Left ventricle myocardium inferior (tissue), 1 donor: ENCODE measurements around the gene UNK. TPM values are rescaled to one million over a fixed set of nuclear protein-coding genes. Genes with fewer than 3 reads are reported as not detected.

Source experiments
- DNase-seq: peaks from one replicate; pipeline ENCODE4 v3.0.0-alpha.2; 2020
- H3K27ac ChIP-seq: fragments of 200-600 bp; replicated peaks from 2 replicates; pipeline ENCODE4 v1.8.0; 2021
- H3K27me3 ChIP-seq: fragments of 200-600 bp; 2 replicates; pipeline ENCODE4 v1.8.0; 2021; ENCODE audit warnings: low read depth
- H3K36me3 ChIP-seq: fragments of 200-600 bp; 2 replicates; pipeline ENCODE4 v1.8.0; 2021
- H3K4me1 ChIP-seq: fragments of 200-600 bp; 2 replicates; pipeline ENCODE4 v1.8.0; 2021
- H3K4me3 ChIP-seq: fragments of 200-600 bp; 2 replicates; pipeline ENCODE4 v1.8.0; 2021; ENCODE audit warnings: mild to moderate bottlenecking, moderate library complexity
- H3K9me3 ChIP-seq: fragments of 200-600 bp; replicated peaks from 2 replicates; pipeline ENCODE4 v1.8.0; 2021
- CTCF ChIP-seq: fragments of 200-600 bp; IDR thresholded peaks from 2 replicates; pipeline ENCODE4 v1.8.0; 2021; ENCODE audit warnings: antibody characterized with exemption, mild to moderate bottlenecking, borderline replicate concordance
- intact Hi-C: fragments of 100-400 bp; cut with micrococcal nuclease; formaldehyde crosslinking; loops from one replicate; pipeline ENCODE4 v1.11.0; 2022
- total RNA-seq: library from RNA; stranded (reverse); fragmentation: NEBNext Ultra II Directional; extraction: Animal tissue kit (Norgen Biotek cat#: 25700); gene quantifications from one replicate; pipeline ENCODE4 v1.2.1, GENCODE V29; 2021
- donor health status: DM: no; HTN: yes; CAD: no; lungs with severe emphysema.

Gene UNK
- total RNA-seq, 1 donor from 2014 or later: 14.7 TPM

GRCh38 chr17:75827308-75828075, 42.9 kb downstream of the UNK start:
- DNase-seq: peak; percentile 76
- intact Hi-C loops: no loop called here
- H3K9me3 ChIP-seq: no peaks in the 10 kb centered on the region
- no peaks in the 10 kb centered on the region for H3K27me3 ChIP-seq
- peaks cover 40% of the 10 kb centered on the region for H3K4me1 ChIP-seq
- peak; percentile 79 for TF ChIP-seq CTCF
- peak overlapping the region; percentile 61 for H3K4me3 ChIP-seq
- peak overlapping the region; percentile 90 for H3K27ac ChIP-seq
- H3K36me3 ChIP-seq: peaks cover 40% of the 10 kb centered on the region

- DNase-seq: no peak
- no peaks in the 10 kb centered on the region for H3K9me3 ChIP-seq
- TF ChIP-seq CTCF: no peak
- H3K27me3 ChIP-seq: no peaks in the 10 kb centered on the region
- H3K4me3 ChIP-seq: peak overlapping the region; percentile 61
- peaks cover 35% of the 10 kb centered on the region for H3K36me3 ChIP-seq
- H3K27ac ChIP-seq: peak overlapping the region; percentile 90
- intact Hi-C loops: no loop called here
- H3K4me1 ChIP-seq: peaks cover 45% of the 10 kb centered on the region
Measured at GRCh38 chr17:75828076-75828400, 43.4 kb downstream of the UNK start.

GRCh38 chr17:75828741-75829140, 44.1 kb downstream of the UNK start:
- Histone ChIP-seq H3K4me1 (peaks cover 50% of the 10 kb centered on the region), H3K4me3 (no peak overlapping the region), H3K36me3 (peaks cover 28% of the 10 kb centered on the region), H3K27me3 (no peaks in the 10 kb centered on the region), H3K9me3 (no peaks in the 10 kb centered on the region), H3K27ac (peak overlapping the region; percentile 90)
- DNase-seq: no peak
- intact Hi-C loops: no loop called here
- TF ChIP-seq CTCF: no peak

GRCh38 chr17:75829747-75830146, 45.1 kb downstream of the UNK start:
- H3K4me1 ChIP-seq: peaks cover 42% of the 10 kb centered on the region
- H3K27me3 ChIP-seq: no peaks in the 10 kb centered on the region
- H3K4me3 ChIP-seq: no peak overlapping the region
- TF ChIP-seq CTCF: no peak
- intact Hi-C loops: no loop called here
- no peaks in the 10 kb centered on the region for H3K9me3 ChIP-seq
- no peak for DNase-seq
- H3K36me3 ChIP-seq: peaks cover 18% of the 10 kb centered on the region
- no peak overlapping the region for H3K27ac ChIP-seq

GRCh38 chr17:75830164-75831031, 45.8 kb downstream of the UNK start:
- no peaks in the 10 kb centered on the region for H3K27me3 ChIP-seq
- no peak overlapping the region for H3K27ac ChIP-seq
- peaks cover 14% of the 10 kb centered on the region for H3K36me3 ChIP-seq
- TF ChIP-seq CTCF: peak; percentile 55
- no peak for DNase-seq
- H3K4me3 ChIP-seq: no peak overlapping the region
- no peaks in the 10 kb centered on the region for H3K9me3 ChIP-seq
- intact Hi-C loops: no loop called here
- H3K4me1 ChIP-seq: peaks cover 40% of the 10 kb centered on the region
